SK-N-SH treated with all-trans-retinoic acid at 6 μM for 48 hours (cell line): ENCODE data around the gene RBM17.

Experiments
- ATAC-seq: fragments of 200-7000 bp; cut with Tn5 transposase; 3 replicates; pipeline ENCODE4 v1.9.1; 2020; ENCODE audit warnings: mild to moderate bottlenecking, moderate library complexity
- ARNTL ChIP-seq: fragments of 450-650 bp; formaldehyde crosslinking; IDR thresholded peaks from 2 replicates; pipeline ENCODE4 v1.5.0; 2020; ENCODE audit warnings: low read depth, mild to moderate bottlenecking, moderate library complexity, borderline replicate concordance
- CREB5 ChIP-seq: fragments of 250-450 bp; sonication (Bioruptor Pico); IDR thresholded peaks from 2 replicates; pipeline ENCODE4 v1.5.1; 2020; ENCODE audit warnings: low read depth, mild to moderate bottlenecking, moderate library complexity
- CSDC2 ChIP-seq: fragments of 250-450 bp; sonication (Bioruptor Pico); IDR thresholded peaks from 2 replicates; pipeline ENCODE4 v1.5.0; 2020; ENCODE audit warnings: mild to moderate bottlenecking, moderate library complexity
- CSRNP3 ChIP-seq: fragments of 250-450 bp; sonication (Bioruptor Pico); IDR thresholded peaks from 2 replicates; pipeline ENCODE4 v1.5.1; 2021; ENCODE audit warnings: mild to moderate bottlenecking, moderate library complexity
- ESRRG ChIP-seq: fragments of 250-450 bp; sonication (Bioruptor Pico); IDR thresholded peaks from 2 replicates; pipeline ENCODE4 v1.6.1; 2021; ENCODE audit warnings: mild to moderate bottlenecking
- GLIS3 ChIP-seq: fragments of 250-450 bp; sonication (Bioruptor Pico); IDR thresholded peaks from 2 replicates; pipeline ENCODE4 v1.5.0; 2020; ENCODE audit warnings: mild to moderate bottlenecking, moderate library complexity
- ISL1 ChIP-seq: fragments of 250-450 bp; sonication (Bioruptor Pico); IDR thresholded peaks from 2 replicates; pipeline ENCODE4 v2.1.2; 2022; ENCODE audit warnings: mild to moderate bottlenecking, moderate library complexity
- OSR1 ChIP-seq: fragments of 250-450 bp; sonication (Bioruptor Pico); IDR thresholded peaks from 2 replicates; pipeline ENCODE4 v1.8.0; 2022; ENCODE audit warnings: moderate library complexity, mild to moderate bottlenecking, inconsistent platforms
- PATZ1 ChIP-seq: fragments of 250-450 bp; sonication (Bioruptor Pico); IDR thresholded peaks from 2 replicates; pipeline ENCODE4 v1.8.0; 2020; ENCODE audit warnings: mild to moderate bottlenecking, moderate library complexity, borderline replicate concordance
- POU6F1 ChIP-seq: fragments of 250-450 bp; sonication (Bioruptor Pico); IDR thresholded peaks from 2 replicates; pipeline ENCODE4 v1.8.0; 2021; ENCODE audit warnings: low read depth, mild to moderate bottlenecking, moderate library complexity, borderline replicate concordance
- PPARA ChIP-seq: fragments of 250-450 bp; sonication (Bioruptor Pico); IDR thresholded peaks from 2 replicates; pipeline ENCODE4 v1.5.0; 2020; ENCODE audit warnings: mild to moderate bottlenecking, borderline replicate concordance
- RARB ChIP-seq: fragments of 250-450 bp; sonication (Bioruptor Pico); IDR thresholded peaks from 2 replicates; pipeline ENCODE4 v1.8.0; 2021; ENCODE audit warnings: mild to moderate bottlenecking, moderate library complexity
- SNAI2 ChIP-seq: fragments of 250-450 bp; sonication (Bioruptor Pico); IDR thresholded peaks from 2 replicates; pipeline ENCODE4 v1.5.0; 2020; ENCODE audit warnings: mild to moderate bottlenecking, moderate library complexity
- TCF4 ChIP-seq: fragments of 250-450 bp; sonication (Bioruptor Pico); IDR thresholded peaks from 2 replicates; pipeline ENCODE4 v1.8.0; 2021; ENCODE audit warnings: mild to moderate bottlenecking, moderate library complexity, borderline replicate concordance
- TSHZ2 ChIP-seq: fragments of 250-450 bp; sonication (Bioruptor Pico); IDR thresholded peaks from 2 replicates; pipeline ENCODE4 v1.5.0; 2020; ENCODE audit warnings: mild to moderate bottlenecking, moderate library complexity
- ZC3H10 ChIP-seq: fragments of 250-450 bp; sonication (Bioruptor Pico); IDR thresholded peaks from 2 replicates; pipeline ENCODE4 v1.5.1; 2021; ENCODE audit warnings: mild to moderate bottlenecking, moderate library complexity
- ZFP3 ChIP-seq: fragments of 250-450 bp; sonication (Bioruptor Pico); IDR thresholded peaks from 2 replicates; pipeline ENCODE4 v1.5.0; 2020; ENCODE audit warnings: mild to moderate bottlenecking, moderate library complexity
- ZFP30 ChIP-seq: fragments of 450-650 bp; formaldehyde crosslinking; IDR thresholded peaks from 2 replicates; pipeline ENCODE4 v1.5.0; 2022; ENCODE audit warnings: mild to moderate bottlenecking, moderate library complexity
- ZNF565 ChIP-seq: fragments of 450-650 bp; formaldehyde crosslinking; conservative IDR thresholded peaks from 2 replicates; pipeline ENCODE4 v1.5.0; 2020; ENCODE audit warnings: low read depth, mild to moderate bottlenecking, moderate library complexity
- ZNF70 ChIP-seq: fragments of 450-650 bp; formaldehyde crosslinking; IDR thresholded peaks from 2 replicates; pipeline ENCODE4 v1.5.0; 2020; ENCODE audit warnings: mild to moderate bottlenecking, moderate library complexity
- ZNF8 ChIP-seq: fragments of 450-650 bp; formaldehyde crosslinking; IDR thresholded peaks from 2 replicates; pipeline ENCODE4 v1.5.0; 2020; ENCODE audit warnings: mild to moderate bottlenecking, moderate library complexity

Gene RBM17

GRCh38 chr10:6098156-6098555 lies 9.3 kb downstream of the RBM17 start (continued):
- no peak for TF ChIP-seq CSRNP3 (CRISPR knock-in tag)

- TF ChIP-seq POU6F1 (no peak), ZC3H10 (no peak), ISL1 (CRISPR knock-in tag) (no peak), TSHZ2 (CRISPR knock-in tag) (no peak), PATZ1 (CRISPR knock-in tag) (no peak), GLIS3 (CRISPR knock-in tag) (no peak), PPARA (CRISPR knock-in tag) (no peak), ZNF565 (CRISPR knock-in tag) (no peak), CREB5 (no peak), OSR1 (CRISPR knock-in tag) (no peak), ESRRG (CRISPR knock-in tag) (no peak), ZNF70 (CRISPR knock-in tag) (no peak), RARB (CRISPR knock-in tag) (no peak)
- ATAC-seq, result no peak
Observed at GRCh38 chr10:6100370-6100769, 11.5 kb downstream of the RBM17 start.

GRCh38 chr10:6101181-6101580 lies 12.3 kb downstream of the RBM17 start:
- no peak for TF ChIP-seq SNAI2
- no peak for TF ChIP-seq ZNF8
- no peak for TF ChIP-seq ARNTL (CRISPR knock-in tag)
- no peak for TF ChIP-seq ISL1 (CRISPR knock-in tag)
- TF ChIP-seq ZFP30 (CRISPR knock-in tag), result no peak
- no peak for TF ChIP-seq RARB (CRISPR knock-in tag)
- TF ChIP-seq CSDC2 (CRISPR knock-in tag), result no peak
- no peak for TF ChIP-seq PPARA (CRISPR knock-in tag)
- TF ChIP-seq OSR1 (CRISPR knock-in tag), result no peak
- no peak for TF ChIP-seq CSRNP3 (CRISPR knock-in tag)
- no peak for TF ChIP-seq TSHZ2 (CRISPR knock-in tag)
- no peak for TF ChIP-seq ZFP3
- TF ChIP-seq ZNF70 (CRISPR knock-in tag), result no peak
- no peak for TF ChIP-seq PATZ1 (CRISPR knock-in tag)
- TF ChIP-seq ESRRG (CRISPR knock-in tag), result no peak
- TF ChIP-seq TCF4 (CRISPR knock-in tag), result no peak
- TF ChIP-seq ZNF565 (CRISPR knock-in tag), result no peak
- TF ChIP-seq GLIS3 (CRISPR knock-in tag), result no peak
- no peak for ATAC-seq
